Liver (tissue), 3 donors: Measurements from ENCODE around the gene CLCN7.

Experiments
- ATF3 ChIP-seq: IDR thresholded peaks from 2 replicates; pipeline ENCODE4 v1.6.1; 2016; ENCODE audit warnings: antibody characterized with exemption
- CTCF ChIP-seq: fragments of 150-350 bp; IDR thresholded peaks from 2 replicates; pipeline ENCODE4 v1.5.1; 2017; ENCODE audit warnings: improper control_type of control experiment, low read depth, low read length; ENCODE audit not compliant: missing input control
- FOXA1 ChIP-seq: IDR thresholded peaks from 2 replicates; pipeline ENCODE4 v1.6.1; 2016; ENCODE audit warnings: antibody characterized with exemption
- GABPA ChIP-seq, 2 donors: IDR thresholded peaks in 1 of 2; conservative IDR thresholded peaks in 1 of 2; 2 replicates each; pipeline ENCODE4 v1.6.1; 2016; ENCODE audit warnings: antibody characterized with exemption in 2 of 2, mild to moderate bottlenecking in 1 of 2, moderate library complexity in 1 of 2
- JUND ChIP-seq, 2 donors: IDR thresholded peaks; 2 replicates each; pipeline ENCODE4 v1.6.1; 2016; ENCODE audit warnings: antibody characterized with exemption in 2 of 2
- MAX ChIP-seq: IDR thresholded peaks from 2 replicates; pipeline ENCODE4 v1.6.1; 2016; ENCODE audit warnings: antibody characterized with exemption
- REST ChIP-seq: IDR thresholded peaks from 2 replicates; pipeline ENCODE4 v1.6.1; 2016; ENCODE audit warnings: antibody characterized with exemption, mild to moderate bottlenecking
- RXRA ChIP-seq, 2 donors: IDR thresholded peaks; 2 replicates each; pipeline ENCODE4 v1.6.1; 2017 to 2018; ENCODE audit warnings: antibody characterized with exemption in 2 of 2, mild to moderate bottlenecking in 1 of 2
- SP1 ChIP-seq: IDR thresholded peaks from 2 replicates; pipeline ENCODE4 v1.6.1; 2018; ENCODE audit warnings: antibody characterized with exemption, mild to moderate bottlenecking
- TAF1 ChIP-seq: conservative IDR thresholded peaks from 2 replicates; pipeline ENCODE4 v1.6.1; 2016; ENCODE audit warnings: antibody characterized with exemption, mild to moderate bottlenecking
- ZBTB33 ChIP-seq: IDR thresholded peaks from 2 replicates; pipeline ENCODE4 v1.6.1; 2016; ENCODE audit warnings: antibody characterized with exemption
- donor health status: healthy.
- donor health status: healthy.

GRCh38 chr16:1474082-1474795, 589 bp downstream of the CLCN7 start:
- TF ChIP-seq CTCF (no peak), MAX (no peak), TAF1 (no peak), JUND (IDR thresholded peaks at IDR 0.05) (no peak), SP1 (no peak), RXRA (IDR thresholded peaks at IDR 0.05) (no peak), GABPA (IDR thresholded peaks at IDR 0.05 in 1 of 2, conservative IDR thresholded peaks at IDR 0.05 in 1 of 2) (no peak), ZBTB33 (no peak), FOXA1 (no peak), REST (no peak), ATF3 (no peak)
